ENCODE results near the gene TMTC4.

DNA sequence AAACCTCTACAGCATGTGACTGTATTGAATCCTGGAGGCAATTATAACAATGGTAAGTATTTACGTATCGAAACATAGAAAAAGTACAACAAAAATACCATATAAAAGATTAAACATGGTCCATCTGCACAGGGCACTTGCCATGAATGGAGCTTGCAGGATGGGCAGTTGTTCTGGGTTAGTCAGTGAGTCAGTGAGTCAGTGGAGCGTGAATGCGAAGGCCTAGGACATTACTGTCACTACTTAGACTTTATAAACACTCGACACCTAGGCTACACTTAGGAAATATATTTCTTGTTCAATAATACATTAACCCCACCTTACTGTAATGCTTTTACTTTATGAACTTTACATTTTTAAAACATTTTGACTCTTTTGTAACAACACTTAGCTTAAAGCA is 35.6 kb upstream of the TMTC4 start:
- TF ChIP-seq, protein P1, sequence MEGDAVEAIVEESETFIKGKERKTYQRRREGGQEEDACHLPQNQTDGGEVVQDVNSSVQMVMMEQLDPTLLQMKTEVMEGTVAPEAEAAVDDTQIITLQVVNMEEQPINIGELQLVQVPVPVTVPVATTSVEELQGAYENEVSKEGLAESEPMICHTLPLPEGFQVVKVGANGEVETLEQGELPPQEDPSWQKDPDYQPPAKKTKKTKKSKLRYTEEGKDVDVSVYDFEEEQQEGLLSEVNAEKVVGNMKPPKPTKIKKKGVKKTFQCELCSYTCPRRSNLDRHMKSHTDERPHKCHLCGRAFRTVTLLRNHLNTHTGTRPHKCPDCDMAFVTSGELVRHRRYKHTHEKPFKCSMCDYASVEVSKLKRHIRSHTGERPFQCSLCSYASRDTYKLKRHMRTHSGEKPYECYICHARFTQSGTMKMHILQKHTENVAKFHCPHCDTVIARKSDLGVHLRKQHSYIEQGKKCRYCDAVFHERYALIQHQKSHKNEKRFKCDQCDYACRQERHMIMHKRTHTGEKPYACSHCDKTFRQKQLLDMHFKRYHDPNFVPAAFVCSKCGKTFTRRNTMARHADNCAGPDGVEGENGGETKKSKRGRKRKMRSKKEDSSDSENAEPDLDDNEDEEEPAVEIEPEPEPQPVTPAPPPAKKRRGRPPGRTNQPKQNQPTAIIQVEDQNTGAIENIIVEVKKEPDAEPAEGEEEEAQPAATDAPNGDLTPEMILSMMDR (IDR thresholded peaks at IDR 0.05; ENCODE audit: poor library complexity), result no peak
- TF ChIP-seq EZH2 (IDR thresholded peaks at IDR 0.05; ENCODE audit: borderline replicate concordance), result no peak

All from hepatocyte (in vitro differentiated cells).